ENCODE results near the gene HERC3. TPM values are rescaled to one million over a fixed set of nuclear protein-coding genes. Genes with fewer than 3 reads are reported as not detected.

The HERC3 gene
- total RNA-seq, 4 donors from 2014 or later: 50.5 to 73.4 (median 57.4) TPM

DNA sequence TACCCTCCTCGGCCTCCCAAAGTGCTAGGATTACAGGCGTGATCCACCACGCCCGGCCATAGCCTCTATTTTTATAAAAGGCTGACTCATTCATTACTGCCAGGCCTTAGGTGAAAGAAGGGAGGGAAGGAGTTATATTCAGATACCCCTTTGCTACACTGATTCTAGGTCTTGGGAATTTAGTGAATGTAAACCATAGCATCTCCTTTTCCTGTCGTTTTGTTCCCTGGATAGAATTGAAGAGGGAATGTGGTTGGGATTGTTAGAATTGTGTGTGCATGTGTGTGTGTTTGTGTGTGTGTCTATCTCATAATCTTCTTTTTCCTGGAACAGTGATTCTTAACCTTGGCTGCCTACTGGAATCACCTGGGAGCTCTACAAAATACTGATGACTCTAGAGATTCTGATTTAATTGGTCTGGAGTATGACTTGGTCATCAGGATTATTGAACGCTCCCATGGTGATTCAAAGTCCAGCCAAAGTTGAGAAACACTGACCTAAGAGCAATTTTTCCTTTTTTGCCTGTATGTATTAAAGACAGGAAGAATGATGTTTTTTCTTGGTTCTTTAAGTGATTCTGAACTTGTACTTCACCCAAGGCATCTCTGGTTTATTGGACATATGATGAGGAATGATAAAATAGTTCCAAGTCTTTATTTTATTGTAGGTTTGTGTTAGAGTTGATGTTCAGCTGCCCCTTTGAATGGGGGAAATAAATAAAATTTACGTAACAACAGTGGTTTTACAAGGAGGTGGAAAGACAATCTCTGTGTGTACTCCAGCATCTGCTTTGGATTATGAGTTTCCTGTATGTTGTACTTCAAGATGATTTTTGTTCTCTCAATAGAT is 68.4 kb downstream of the HERC3 start:
- H3K27me3 ChIP-seq: no peaks in the 10 kb centered on the region
- peaks cover 0 to 30% (median 0%) of the 10 kb centered on the region in 3 donors for H3K36me3 ChIP-seq
- no peaks in the 10 kb centered on the region for H3K4me1 ChIP-seq
- TF ChIP-seq POLR2A (IDR thresholded peaks at IDR 0.05): no peak
- TF ChIP-seq, protein P1, sequence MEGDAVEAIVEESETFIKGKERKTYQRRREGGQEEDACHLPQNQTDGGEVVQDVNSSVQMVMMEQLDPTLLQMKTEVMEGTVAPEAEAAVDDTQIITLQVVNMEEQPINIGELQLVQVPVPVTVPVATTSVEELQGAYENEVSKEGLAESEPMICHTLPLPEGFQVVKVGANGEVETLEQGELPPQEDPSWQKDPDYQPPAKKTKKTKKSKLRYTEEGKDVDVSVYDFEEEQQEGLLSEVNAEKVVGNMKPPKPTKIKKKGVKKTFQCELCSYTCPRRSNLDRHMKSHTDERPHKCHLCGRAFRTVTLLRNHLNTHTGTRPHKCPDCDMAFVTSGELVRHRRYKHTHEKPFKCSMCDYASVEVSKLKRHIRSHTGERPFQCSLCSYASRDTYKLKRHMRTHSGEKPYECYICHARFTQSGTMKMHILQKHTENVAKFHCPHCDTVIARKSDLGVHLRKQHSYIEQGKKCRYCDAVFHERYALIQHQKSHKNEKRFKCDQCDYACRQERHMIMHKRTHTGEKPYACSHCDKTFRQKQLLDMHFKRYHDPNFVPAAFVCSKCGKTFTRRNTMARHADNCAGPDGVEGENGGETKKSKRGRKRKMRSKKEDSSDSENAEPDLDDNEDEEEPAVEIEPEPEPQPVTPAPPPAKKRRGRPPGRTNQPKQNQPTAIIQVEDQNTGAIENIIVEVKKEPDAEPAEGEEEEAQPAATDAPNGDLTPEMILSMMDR (IDR thresholded peaks at IDR 0.05): no peak
- H3K27ac ChIP-seq: peak overlapping the region in 1 of 4 donors; percentile 42
- no peaks in the 10 kb centered on the region for H3K9me3 ChIP-seq
- no peak overlapping the region for H3K4me3 ChIP-seq
- DNase-seq: no peak

DNA sequence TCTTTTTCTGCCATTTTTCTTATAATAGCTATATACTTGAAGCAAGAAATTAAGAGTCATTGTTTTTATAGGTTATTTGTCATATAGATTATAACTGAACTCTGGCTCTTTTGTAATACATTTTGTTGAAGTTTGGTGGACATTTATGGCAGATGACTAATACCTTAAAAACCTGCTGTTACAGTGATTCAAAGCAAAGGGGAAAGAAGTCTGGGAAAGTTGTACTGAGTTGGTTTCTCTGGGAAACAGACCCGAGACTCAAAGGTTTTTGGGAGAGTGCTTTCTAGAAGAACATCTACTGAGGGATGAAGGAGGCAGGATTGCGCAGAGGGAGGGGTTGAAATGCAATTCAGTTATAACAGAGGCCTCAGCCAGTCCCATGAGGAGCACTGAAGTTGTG is 69.5 kb downstream of the HERC3 start:
- TF ChIP-seq, protein P1 (IDR thresholded peaks at IDR 0.05): no peak
- no peak for TF ChIP-seq POLR2A (IDR thresholded peaks at IDR 0.05)
- H3K27ac ChIP-seq: no peak overlapping the region
- H3K9me3 ChIP-seq: no peaks in the 10 kb centered on the region
- H3K36me3 ChIP-seq: peaks cover 0 to 26% (median 0%) of the 10 kb centered on the region in 3 donors
- no peak for DNase-seq
- H3K4me1 ChIP-seq: no peaks in the 10 kb centered on the region
- no peaks in the 10 kb centered on the region for H3K27me3 ChIP-seq
- H3K4me3 ChIP-seq: no peak overlapping the region

DNA sequence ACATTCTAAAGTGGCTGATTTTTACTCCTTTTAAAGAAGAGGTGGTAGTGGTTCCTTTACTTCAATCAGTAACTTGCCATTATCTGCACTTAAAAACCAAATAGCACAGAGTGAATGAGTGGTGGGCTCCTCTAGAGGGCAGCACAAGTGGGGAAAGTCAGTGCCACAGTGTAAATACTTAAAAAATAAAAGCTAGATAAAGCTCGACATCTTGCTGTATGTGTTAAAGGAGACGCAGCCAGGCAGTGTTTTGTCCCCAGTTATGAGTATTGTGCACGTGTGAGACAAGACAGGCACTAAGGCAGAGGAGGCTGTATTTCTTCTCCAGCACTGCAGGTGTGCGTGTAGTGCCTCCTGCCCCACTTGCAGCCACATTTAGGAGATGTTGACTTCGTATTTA is 80.7 kb downstream of the HERC3 start:
- no peaks in the 10 kb centered on the region for H3K9me3 ChIP-seq
- no peak overlapping the region for H3K4me3 ChIP-seq
- no peaks in the 10 kb centered on the region for H3K27me3 ChIP-seq
- no peak for TF ChIP-seq POLR2A (IDR thresholded peaks at IDR 0.05)
- TF ChIP-seq, protein P1 (IDR thresholded peaks at IDR 0.05): peak in 4 of 6 experiments; percentile 1 to 30 (median 15)
- no peaks in the 10 kb centered on the region for H3K4me1 ChIP-seq
- H3K27ac ChIP-seq: no peak overlapping the region
- peaks cover 0 to 45% (median 0%) of the 10 kb centered on the region in 3 donors for H3K36me3 ChIP-seq
- DNase-seq: no peak

DNA sequence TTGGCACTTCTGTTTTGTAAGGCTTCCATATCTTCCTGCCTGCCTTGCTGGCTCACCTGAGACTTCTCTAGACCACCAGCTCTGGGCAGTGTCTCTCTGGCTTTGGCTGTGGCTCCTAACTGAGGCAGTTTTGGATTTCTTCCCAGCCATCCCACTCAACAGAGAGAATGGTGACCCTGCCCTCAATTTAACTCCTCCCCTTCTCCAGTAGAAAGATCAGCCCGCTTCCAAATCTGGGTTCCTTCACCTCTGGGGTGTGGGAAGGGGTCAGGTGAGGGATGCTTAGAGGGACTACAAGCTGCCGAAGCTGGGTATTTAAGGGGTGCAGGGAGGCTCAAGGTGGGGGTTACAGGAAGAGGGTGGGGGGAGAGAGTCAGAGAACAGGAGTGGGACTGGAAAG is 81.6 kb downstream of the HERC3 start:
- TF ChIP-seq POLR2A (IDR thresholded peaks at IDR 0.05): no peak
- TF ChIP-seq, protein P1 (IDR thresholded peaks at IDR 0.05): no peak
- Histone ChIP-seq H3K27ac (no peak overlapping the region), H3K4me1 (no peaks in the 10 kb centered on the region), H3K27me3 (no peaks in the 10 kb centered on the region), H3K36me3 (peaks cover 0 to 54% (median 0%) of the 10 kb centered on the region in 3 donors), H3K9me3 (no peaks in the 10 kb centered on the region), H3K4me3 (no peak overlapping the region)
- DNase-seq: no peak

DNA sequence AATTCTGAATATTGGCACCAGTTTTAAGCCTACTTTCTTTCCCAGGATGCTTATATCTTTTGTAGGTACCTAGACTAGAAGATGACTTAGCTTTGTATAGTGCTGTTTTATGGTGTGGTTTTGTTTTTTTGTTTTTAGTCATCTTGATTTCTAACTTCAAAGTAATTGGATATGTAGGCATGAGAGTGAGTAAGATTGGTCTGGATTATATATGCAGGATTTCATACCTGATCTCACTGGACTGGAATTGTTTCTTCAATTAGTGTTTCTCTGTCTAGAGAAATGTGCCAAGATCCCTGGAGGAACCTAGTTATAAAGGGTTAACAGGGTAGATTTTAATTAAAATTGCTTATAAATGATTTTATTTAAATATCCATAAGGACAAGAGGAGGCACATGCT is 82.3 kb downstream of the HERC3 start:
- Histone ChIP-seq H3K4me1 (no peaks in the 10 kb centered on the region), H3K4me3 (no peak overlapping the region), H3K27me3 (no peaks in the 10 kb centered on the region), H3K36me3 (peaks cover 0 to 55% (median 1%) of the 10 kb centered on the region in 3 donors), H3K9me3 (no peaks in the 10 kb centered on the region), H3K27ac (no peak overlapping the region)
- no peak for TF ChIP-seq POLR2A (IDR thresholded peaks at IDR 0.05)
- TF ChIP-seq, protein P1 (IDR thresholded peaks at IDR 0.05): no peak
- DNase-seq: no peak
